ENCODE results near the gene PRRC2A.

PRRC2A gene

GRCh38 chr6:31645325-31645724 is 24.8 kb downstream of the PRRC2A start:
- DNase-seq (ENCODE audit: low read depth in 4 of 4, low spot score in 1 of 4), result no peak

GRCh38 chr6:31651602-31652191 is 31.2 kb downstream of the PRRC2A start:
- DNase-seq (ENCODE audit: low read depth in 4 of 4, low spot score in 1 of 4), result peak in 1 of 4 experiments; percentile 21

- peak in 2 of 4 experiments; percentile 72 to 84 for DNase-seq (ENCODE audit: low read depth in 4 of 4, low spot score in 1 of 4)
These were observed 32.6 kb downstream of the PRRC2A start for GRCh38 chr6:31652925-31653724.

GRCh38 chr6:31654574-31655348 is 34.2 kb downstream of the PRRC2A start:
- no peak for DNase-seq (ENCODE audit: low read depth in 4 of 4, low spot score in 1 of 4)

DNA sequence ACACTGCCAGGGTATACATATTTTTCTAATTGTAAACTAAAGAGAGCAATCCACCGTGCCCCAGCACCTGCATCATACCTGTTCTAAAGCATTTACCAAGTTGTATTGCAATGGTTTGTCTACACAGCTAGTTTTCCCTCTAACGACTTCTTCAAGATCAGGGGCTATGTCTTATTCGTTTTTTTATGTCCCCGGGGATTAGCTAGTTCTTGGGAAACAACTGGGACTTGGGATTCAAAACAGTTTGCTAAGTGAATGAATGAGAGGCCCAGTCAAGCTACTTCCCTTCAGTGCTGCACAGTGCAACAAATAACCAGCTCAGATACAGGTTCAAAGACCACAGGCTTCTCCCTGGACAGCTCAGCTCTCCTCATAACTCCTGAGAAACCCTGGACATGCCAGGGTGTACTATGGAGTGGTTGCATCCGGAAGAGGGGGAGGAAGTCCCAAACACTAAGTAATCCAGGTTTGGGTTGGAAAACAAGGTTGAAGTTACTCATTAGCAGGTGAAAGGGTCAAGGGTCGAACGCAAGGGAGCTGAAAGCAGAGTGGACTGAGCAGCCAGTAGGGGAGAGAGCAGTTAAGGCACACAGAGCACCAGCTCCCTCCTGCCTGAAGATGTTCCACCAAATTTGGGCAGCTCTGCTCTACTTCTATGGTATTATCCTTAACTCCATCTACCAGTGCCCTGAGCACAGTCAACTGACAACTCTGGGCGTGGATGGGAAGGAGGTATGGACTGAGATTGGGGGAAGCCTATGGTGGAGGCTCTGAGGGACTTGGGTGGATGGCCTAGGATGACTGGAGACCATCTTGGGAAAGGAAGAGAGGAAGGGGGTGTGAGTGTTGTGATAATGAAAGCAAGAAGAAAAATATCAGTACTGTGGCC is 35.1 kb downstream of the PRRC2A start, which contains the start of gene APOM:
TSS of gene APOM (plus strand) at position 546 of the 889 bp plus-strand sequence. CDS start at position 619, 73 bp downstream.
- DNase-seq (ENCODE audit: low read depth in 4 of 4, low spot score in 1 of 4), result no peak

GRCh38 chr6:31657406-31658157 is 37.1 kb downstream of the PRRC2A start:
- no peak for DNase-seq (ENCODE audit: low read depth in 4 of 4, low spot score in 1 of 4)

DNA sequence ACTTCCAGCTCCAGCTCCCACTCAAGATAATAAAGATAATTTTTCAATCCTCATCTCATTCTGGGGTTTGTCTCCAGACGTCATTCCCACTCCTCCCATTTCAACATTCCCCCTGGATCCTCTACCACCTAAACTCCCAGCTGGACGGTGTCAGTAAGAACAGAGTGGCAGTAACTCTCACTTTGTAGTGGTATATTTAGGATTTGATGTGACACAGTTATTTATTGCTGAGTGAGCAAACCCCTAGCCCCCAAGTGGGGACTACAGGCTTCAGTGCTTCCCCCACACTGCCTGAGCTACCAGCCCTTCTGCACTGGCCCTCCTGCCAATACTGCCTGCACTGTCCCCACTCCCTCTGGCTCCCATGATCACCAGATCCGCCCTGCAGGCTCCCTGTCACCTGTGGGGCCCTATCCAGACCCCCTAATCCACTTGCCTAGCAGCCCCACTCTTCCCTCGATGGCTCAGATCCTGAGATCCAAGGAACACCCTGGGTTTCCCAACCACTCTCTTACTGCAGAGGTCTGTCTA is 37.7 kb downstream of the PRRC2A start:
- DNase-seq (ENCODE audit: low read depth in 4 of 4, low spot score in 1 of 4), result no peak

- DNase-seq (ENCODE audit: low read depth in 4 of 4, low spot score in 1 of 4), result no peak
These were observed 38.6 kb downstream of the PRRC2A start for GRCh38 chr6:31658983-31659648.

DNA sequence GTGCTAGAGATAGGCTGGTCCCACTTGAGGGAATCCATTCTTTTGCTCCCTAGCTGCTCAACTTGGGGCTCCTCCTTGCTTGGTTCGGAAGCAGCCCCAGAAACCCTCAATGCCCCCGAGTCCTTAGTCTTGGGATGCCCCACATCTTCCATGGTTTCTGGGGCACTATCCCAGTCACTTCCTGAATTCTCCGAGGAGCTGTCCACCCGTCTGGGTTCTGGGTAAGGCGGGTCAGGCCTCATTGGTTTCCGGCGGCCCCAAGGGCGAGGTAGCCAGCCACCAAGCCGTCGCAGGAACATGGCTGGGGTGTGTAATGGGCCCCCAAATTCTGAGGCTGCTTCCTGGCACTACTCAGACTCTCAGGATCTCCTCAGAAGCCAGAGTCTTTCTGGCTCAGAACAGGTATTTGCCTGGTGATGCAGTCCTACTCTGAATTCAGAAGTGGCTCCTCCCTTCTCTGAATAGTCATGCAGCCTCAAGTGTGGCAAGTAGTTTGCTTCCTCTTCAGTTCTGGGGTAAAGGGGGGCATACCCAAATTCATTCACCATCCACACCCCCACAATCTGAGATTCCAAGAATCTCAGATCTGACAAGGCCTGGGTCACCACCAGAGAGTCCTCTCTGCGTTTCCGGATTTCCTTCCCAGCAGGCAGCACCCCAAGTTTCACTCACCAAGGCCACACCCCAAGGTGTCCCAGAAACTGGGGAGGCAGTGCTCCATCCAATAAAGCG is 39.3 kb downstream of the PRRC2A start:
- no peak for DNase-seq (ENCODE audit: low read depth in 4 of 4, low spot score in 1 of 4)

- peak; percentile 44 to 79 (median 54) for DNase-seq (ENCODE audit: low read depth in 4 of 4, low spot score in 1 of 4)
These were observed 40.1 kb downstream of the PRRC2A start, which contains the start of gene C6orf47 for GRCh38 chr6:31660381-31661261. C6orf47 (minus strand) TSS chr6:31660778; CDS start chr6:31659947, 831 bp downstream.

DNA sequence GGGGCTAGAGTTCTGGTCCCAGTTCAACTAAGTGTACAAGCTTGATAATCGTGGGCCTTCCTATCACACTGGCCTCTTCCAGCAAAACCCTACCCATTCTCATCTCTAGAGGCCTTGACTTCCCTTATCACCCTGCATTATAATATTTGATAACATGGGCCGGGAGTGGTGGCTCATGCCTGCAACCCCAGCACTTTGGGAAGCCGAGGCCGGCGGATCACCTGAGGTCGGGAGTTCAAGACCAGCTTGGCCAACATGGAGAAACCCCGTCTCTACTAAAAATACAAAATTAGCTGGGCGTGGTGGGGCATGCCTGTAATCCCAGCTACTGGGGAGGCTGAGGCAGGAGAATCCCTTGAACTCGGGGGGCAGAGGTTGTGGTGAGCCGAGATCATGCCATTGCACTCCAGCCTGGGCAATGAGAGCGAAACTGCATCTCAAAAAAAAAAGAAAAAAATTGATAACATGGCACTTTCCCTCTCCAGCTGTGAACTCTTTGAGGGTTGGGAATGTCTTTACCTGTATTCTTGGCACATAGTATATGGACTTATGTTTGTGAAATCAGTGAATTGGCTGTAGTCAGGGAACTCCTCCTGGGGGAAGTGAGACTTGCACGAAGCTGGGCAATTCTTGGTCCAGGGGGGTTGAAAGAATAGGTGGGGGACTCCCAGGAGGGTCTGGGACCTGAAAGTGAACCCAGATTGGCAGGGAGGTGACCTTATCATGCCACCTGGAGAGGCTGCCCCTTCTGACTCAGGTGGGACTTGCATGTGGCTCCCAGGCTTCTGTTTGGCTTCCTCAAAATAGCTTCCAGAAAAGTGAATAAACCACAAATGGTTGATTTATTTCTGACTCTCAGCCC is 41.0 kb downstream of the PRRC2A start:
- no peak for DNase-seq (ENCODE audit: low read depth in 4 of 4, low spot score in 1 of 4)

DNA sequence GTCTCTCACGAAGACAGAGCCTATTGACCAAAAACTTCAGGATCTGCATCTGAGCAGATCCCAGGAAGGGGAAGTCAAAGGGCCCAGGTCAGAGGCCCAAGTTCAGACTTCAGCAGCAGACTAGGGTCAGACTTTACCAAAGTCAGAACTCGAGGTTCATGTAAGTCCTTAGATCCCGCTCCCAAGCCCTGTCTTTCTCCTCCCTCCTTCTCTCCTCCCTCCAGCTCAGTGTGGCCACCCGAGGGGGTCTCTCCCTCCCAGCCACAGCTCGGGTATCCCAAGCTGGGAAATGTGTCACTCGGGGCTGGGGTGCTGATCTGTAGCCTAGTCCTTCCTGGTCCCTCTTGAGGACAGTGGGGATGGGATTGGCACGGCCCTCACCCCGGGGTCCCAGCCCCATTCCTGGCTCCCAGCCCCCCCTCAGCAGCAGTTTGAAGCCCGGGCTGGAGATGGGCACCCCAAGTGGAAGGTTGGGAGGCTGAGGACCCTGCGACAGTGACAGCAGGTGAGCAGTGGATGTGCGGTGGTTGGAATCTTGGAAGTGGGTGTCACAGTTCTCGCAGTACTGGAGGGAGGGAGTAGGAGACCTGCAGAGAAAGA is 41.7 kb downstream of the PRRC2A start:
- no peak for DNase-seq (ENCODE audit: low read depth in 4 of 4, low spot score in 1 of 4)

DNA sequence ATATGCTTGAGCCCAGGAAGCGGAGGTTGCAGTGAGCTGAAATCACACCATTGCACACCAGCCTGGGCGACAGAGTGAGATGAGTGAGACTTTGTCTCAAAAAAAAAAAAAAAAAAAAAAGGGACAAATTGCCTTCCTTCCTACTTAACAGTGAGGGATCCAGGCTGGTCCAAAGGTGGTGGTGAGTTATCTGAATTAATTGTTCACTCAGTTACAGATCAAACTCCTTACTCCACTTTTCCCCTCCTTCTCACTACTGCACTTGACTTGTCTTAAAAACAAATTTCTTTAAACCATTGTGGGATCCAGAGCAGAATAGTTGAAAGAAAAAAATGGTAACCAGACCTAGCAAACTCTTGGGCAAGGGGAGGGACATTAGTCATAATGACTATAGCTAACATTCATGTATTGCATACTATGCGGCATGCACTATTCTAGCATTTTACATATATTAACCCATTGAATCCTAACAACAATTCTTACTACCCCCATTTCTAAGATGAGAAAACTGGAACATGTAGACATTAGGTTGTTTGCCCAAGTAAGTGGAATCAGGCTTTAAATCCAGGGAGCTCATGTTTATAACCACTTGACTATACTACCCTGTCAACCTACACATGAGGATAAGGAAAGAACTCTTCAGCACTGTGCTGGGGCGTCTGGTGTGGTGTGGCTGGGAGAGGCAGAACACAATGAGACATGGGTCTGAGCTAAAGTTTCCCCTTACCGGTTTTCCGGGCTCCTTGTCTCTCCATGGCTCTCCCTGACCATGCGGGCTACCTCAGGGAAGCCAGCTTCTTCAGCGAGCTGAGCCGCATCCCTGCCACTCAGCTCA is 42.8 kb downstream of the PRRC2A start:
- no peak for DNase-seq (ENCODE audit: low read depth in 4 of 4, low spot score in 1 of 4)

DNA sequence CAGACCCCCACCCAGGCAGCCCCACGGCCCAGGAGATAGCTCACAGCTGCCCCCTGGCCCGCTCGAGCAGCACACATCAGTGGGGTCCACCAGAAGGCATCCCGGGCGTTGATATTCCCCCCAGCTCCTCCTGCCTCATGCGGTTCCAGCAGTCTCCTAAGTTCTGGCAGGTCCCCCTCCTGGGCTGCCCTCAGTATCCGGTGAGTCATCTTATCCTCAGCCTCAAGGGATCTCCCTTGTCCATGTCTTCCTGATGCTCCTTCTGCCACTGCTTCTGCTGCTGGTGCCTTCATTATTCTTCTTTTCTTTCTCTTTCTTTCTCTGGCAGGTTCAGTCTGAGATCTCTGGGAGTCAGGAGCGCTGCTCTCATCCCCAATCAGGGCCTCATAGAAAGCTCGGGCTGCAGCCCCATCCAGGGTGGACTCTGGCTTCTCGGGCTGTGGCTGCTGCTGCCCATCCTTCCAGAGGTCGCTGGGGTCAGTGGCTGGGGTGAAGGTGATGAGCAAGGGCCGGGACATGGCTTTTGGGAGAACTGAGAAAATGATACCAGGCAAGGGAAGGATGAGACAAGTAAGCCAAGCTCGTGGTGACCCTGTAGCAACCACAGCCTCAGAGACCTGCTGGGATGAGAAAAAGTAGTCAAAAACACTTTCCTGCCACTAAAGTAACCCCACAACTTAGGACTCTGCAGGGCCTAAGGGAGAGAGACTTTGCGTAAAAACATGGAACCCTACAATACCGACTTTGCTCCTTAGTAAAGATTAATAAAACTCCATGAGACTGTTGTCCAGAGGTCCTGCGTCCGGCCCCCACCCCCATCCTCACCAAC is 43.7 kb downstream of the PRRC2A start:
- DNase-seq (ENCODE audit: low read depth in 4 of 4, low spot score in 1 of 4), result no peak
